IMR-90 (cell line): ENCODE measurements around the gene CDKN2A. TPM values are rescaled to one million over a fixed set of nuclear protein-coding genes. Genes with fewer than 3 reads are reported as not detected.
A peak's percentile ranks its signal among the peaks of the same experiment; 100 is the strongest.

Experiments
- ATAC-seq: fragments of 200-7000 bp; cut with Tn5 transposase; 2 replicates; pipeline ENCODE4 v1.9.1; 2020; ENCODE audit warnings: low read depth, mild to moderate bottlenecking, moderate library complexity
- BruUV-seq: library from RNA; stranded (reverse); fragments of 400-500 nt; replicated peaks from 2 replicates; lab custom pipeline; 2021; lab: Mats Ljungman, UMichigan
- CTCF ChIA-PET: fragments of 300-600 bp; formaldehyde crosslinking; extraction: SDS; loops from one replicate; lab custom pipeline; 2021; ENCODE audit warnings: antibody characterized with exemption; lab: Yijun Ruan, JAX
- POLR2A ChIA-PET: fragments of 300-600 bp; sonication (Branson Sonifier 250); formaldehyde crosslinking; loops from one replicate; lab custom pipeline; 2022; ENCODE audit warnings: antibody characterized with exemption; ENCODE audit not compliant: unreplicated experiment; lab: Charles Lee
- DNase-seq: peaks from one replicate; pipeline ENCODE4 v3.0.0; 2013
- H2AFZ ChIP-seq: replicated peaks from 2 replicates; pipeline ENCODE3; 2013; ENCODE audit warnings: low read length, mild to moderate bottlenecking; ENCODE audit not compliant: poor library complexity
- H2AK5ac ChIP-seq: 2 replicates; pipeline ENCODE4 v1.6.1; 2013; ENCODE audit warnings: low read depth, low read length, inconsistent platforms
- H2AK9ac ChIP-seq: replicated peaks from 2 replicates; pipeline ENCODE3; 2013; ENCODE audit warnings: mild to moderate bottlenecking, low read depth, low read length, moderate library complexity; ENCODE audit not compliant: poor library complexity
- H2BK120ac ChIP-seq: 2 replicates; pipeline ENCODE4 v1.6.1; 2013; ENCODE audit warnings: low read depth, low read length, inconsistent platforms
- H2BK15ac ChIP-seq: 3 replicates; pipeline ENCODE4 v1.6.1; 2013; ENCODE audit warnings: low read depth, low read length, inconsistent platforms
- H2BK20ac ChIP-seq: 2 replicates; pipeline ENCODE4 v1.6.1; 2013; ENCODE audit warnings: low read depth, mild to moderate bottlenecking, inconsistent platforms, low read length, moderate library complexity
- H2BK5ac ChIP-seq: 2 replicates; pipeline ENCODE4 v1.6.1; 2013; ENCODE audit warnings: mild to moderate bottlenecking, low read depth, low read length, inconsistent platforms; ENCODE audit not compliant: poor library complexity, severe bottlenecking
- H3K14ac ChIP-seq: replicated peaks from 2 replicates; pipeline ENCODE4 v1.6.1; 2013; ENCODE audit warnings: low read depth, low read length, inconsistent platforms
- H3K18ac ChIP-seq: 2 replicates; pipeline ENCODE4 v1.6.1; 2013; ENCODE audit warnings: low read depth, low read length, control low read depth
- H3K23ac ChIP-seq: 2 replicates; pipeline ENCODE4 v1.6.1; 2013; ENCODE audit warnings: low read depth, low read length, inconsistent platforms
- H3K27ac ChIP-seq: 2 replicates; pipeline ENCODE4 v1.5.1; 2013; ENCODE audit warnings: mild to moderate bottlenecking, control low read depth, low read length; ENCODE audit not compliant: insufficient read depth
- H3K27me3 ChIP-seq: 2 replicates; pipeline ENCODE4 v1.6.1; 2013; ENCODE audit warnings: low read length; ENCODE audit not compliant: control insufficient read depth, insufficient read depth
- H3K36me3 ChIP-seq: 2 replicates; pipeline ENCODE4 v1.6.1; 2013; ENCODE audit warnings: low read length, mixed read lengths; ENCODE audit not compliant: control insufficient read depth, insufficient read depth
- H3K4ac ChIP-seq: 2 replicates; pipeline ENCODE4 v1.6.1; 2013; ENCODE audit warnings: low read depth, low read length, inconsistent platforms
- H3K4me1 ChIP-seq: 2 replicates; pipeline ENCODE4 v1.6.1; 2013; ENCODE audit warnings: low read length, mixed read lengths; ENCODE audit not compliant: control insufficient read depth, insufficient read depth
- H3K4me2 ChIP-seq: 2 replicates; pipeline ENCODE4 v1.6.1; 2013; ENCODE audit warnings: low read depth, mild to moderate bottlenecking, control low read depth, low read length, moderate library complexity
- H3K4me3 ChIP-seq: 2 replicates; pipeline ENCODE4 v1.5.1; 2013; ENCODE audit warnings: low read depth, mild to moderate bottlenecking, control low read depth, low read length, moderate library complexity; ENCODE audit not compliant: insufficient read depth
- H3K56ac ChIP-seq: 2 replicates; pipeline ENCODE4 v1.6.1; 2013; ENCODE audit warnings: low read length, inconsistent platforms; ENCODE audit not compliant: insufficient read depth; ENCODE audit errors: extremely low read depth
- H3K79me1 ChIP-seq, 2 experiments: 2 replicates each; pipeline ENCODE4 v1.6.1; 2013; ENCODE audit warnings: low read length in 2 of 2, inconsistent platforms in 1 of 2, low read depth in 1 of 2
- H3K9ac ChIP-seq: 2 replicates; pipeline ENCODE4 v1.6.1; 2013; ENCODE audit warnings: low read depth, low read length, control low read depth
- H3K9me1 ChIP-seq: 2 replicates; pipeline ENCODE4 v1.6.1; 2013; ENCODE audit warnings: low read length, inconsistent platforms; ENCODE audit not compliant: insufficient read depth
- H3K9me3 ChIP-seq: 2 replicates; pipeline ENCODE4 v1.6.1; 2013; ENCODE audit warnings: low read length; ENCODE audit not compliant: control insufficient read depth, insufficient read depth
- H4K20me1 ChIP-seq: 2 replicates; pipeline ENCODE4 v1.6.1; 2013; ENCODE audit warnings: low read length, inconsistent platforms; ENCODE audit not compliant: insufficient read depth
- H4K5ac ChIP-seq: 2 replicates; pipeline ENCODE4 v1.6.1; 2013; ENCODE audit warnings: mild to moderate bottlenecking, low read depth, low read length, control low read depth
- H4K8ac ChIP-seq, 2 experiments: 2 replicates each; pipeline ENCODE4 v1.6.1; 2013; ENCODE audit warnings: low read depth in 2 of 2, low read length in 2 of 2, control low read depth in 1 of 2, inconsistent platforms in 1 of 2
- H4K91ac ChIP-seq: 2 replicates; pipeline ENCODE4 v1.6.1; 2013; ENCODE audit warnings: low read depth, low read length, inconsistent platforms; ENCODE audit not compliant: insufficient read depth
- CEBPB ChIP-seq: IDR thresholded peaks from 2 replicates; pipeline ENCODE4 v1.6.1; 2012; ENCODE audit warnings: low read depth, low read length, improper control_type of control experiment
- CHD1 ChIP-seq: IDR thresholded peaks from 2 replicates; pipeline ENCODE4 v1.6.1; 2012; ENCODE audit warnings: low read depth, low read length, improper control_type of control experiment
- MAFK ChIP-seq: IDR thresholded peaks from 2 replicates; pipeline ENCODE4 v1.6.1; 2012; ENCODE audit warnings: low read depth, low read length, improper control_type of control experiment
- MXI1 ChIP-seq: IDR thresholded peaks from 2 replicates; pipeline ENCODE4 v1.6.1; 2012; ENCODE audit warnings: low read depth, mild to moderate bottlenecking, low read length, moderate library complexity, borderline replicate concordance
- NFE2L2 ChIP-seq: fragments of 150-350 bp; IDR thresholded peaks from 2 replicates; pipeline ENCODE4 v1.6.1; 2016; ENCODE audit warnings: low read depth, mild to moderate bottlenecking, low read length
- POLR2A ChIP-seq: IDR thresholded peaks from 2 replicates; pipeline ENCODE4 v1.6.1; 2012; ENCODE audit warnings: mild to moderate bottlenecking, low read depth, low read length
- USF2 ChIP-seq: fragments of 150-350 bp; IDR thresholded peaks from 2 replicates; pipeline ENCODE4 v1.6.1; 2017; ENCODE audit warnings: mild to moderate bottlenecking, antibody characterized with exemption, low read length, low read depth
- WGBS, 2 experiments: methylation state at CpG; one replicate each; pipeline versions ENCODE4 v1.1.5 to v1.1.7; 2013; ENCODE audit warnings: missing lambda C conversion rate in 2 of 2; ENCODE audit not compliant: insufficient read length in 1 of 2; ENCODE audit errors: extremely low coverage in 2 of 2; 5-methylcytosine and 5-hydroxymethylcytosine counted together
- dilution Hi-C: fragments of 300-500 bp; cut with HindIII; formaldehyde crosslinking; loops from one replicate; pipeline ENCODE4 v1.14.3; 2018; ENCODE audit warnings: low sequenced_read_pairs; ENCODE audit not compliant: unreplicated experiment
- in situ Hi-C: fragments of 300-500 bp; cut with MboI; formaldehyde crosslinking; loops from 3 replicates; pipeline ENCODE4 v1.14.3; 2019; ENCODE audit warnings: low sequenced_read_pairs, inconsistent platforms, mixed read lengths
- intact Hi-C: fragments of 100-400 bp; cut with micrococcal nuclease; formaldehyde crosslinking; loops from 2 replicates; pipeline ENCODE4 v1.10.0; 2022
- polyA plus RNA-seq, 3 experiments: library from polyadenylated mRNA; depleted of rRNA; stranded (reverse); fragments of >200 nt; gene quantifications; 2 replicates each; pipeline ENCODE4 v1.2.3, GENCODE V29; 2012; ENCODE audit warnings: low replicate concordance in 1 of 3
- total RNA-seq: library from RNA; depleted of rRNA; stranded (reverse); fragments of >200 nt; gene quantifications from 2 replicates; pipeline ENCODE4 v1.2.3, GENCODE V29; 2012
- TF ChIP-seq, protein P1 (sequence below): fragments of 150-350 bp; IDR thresholded peaks from 2 replicates; pipeline ENCODE4 v1.6.1; 2016; ENCODE audit warnings: low read depth, mild to moderate bottlenecking, low read length, moderate library complexity, borderline replicate concordance
- TF ChIP-seq, protein P2 (sequence below): conservative IDR thresholded peaks from 2 replicates; pipeline ENCODE4 v1.5.1; 2012; ENCODE audit warnings: mild to moderate bottlenecking, low read depth, low read length, improper control_type of control experiment

Gene CDKN2A
- total and polyA plus RNA-seq, 2 of the 4 experiments (the other 2 are of a cell fraction): 11.3 to 75.3 TPM

- Histone ChIP-seq H3K9me3 (peaks cover 4% of the 10 kb centered on the region; the same call in 1 of the 2 replicates), H3K4ac (no peak overlapping the region), H3K56ac (no peak overlapping the region), H3K36me3 (no peaks in the 10 kb centered on the region; the same call in 1 of the 2 replicates), H4K8ac (no peak overlapping the region), H2BK20ac (no peak overlapping the region), H3K9ac (no peak overlapping the region), H3K27me3 (no peaks in the 10 kb centered on the region), H3K27ac (no peak overlapping the region), H3K18ac (no peak overlapping the region), H2BK5ac (no peak overlapping the region), H3K79me1 (peaks cover 14 to 33% of the 10 kb centered on the region in 2 experiments), H2BK120ac (no peak overlapping the region), H4K5ac (no peak overlapping the region), H2AK5ac (no peak overlapping the region), H3K23ac (no peak overlapping the region), H2AFZ (no peak overlapping the region), H2BK15ac (no peak overlapping the region), H3K4me3 (no peak overlapping the region), H3K9me1 (no peaks in the 10 kb centered on the region), H4K91ac (no peak overlapping the region), H3K4me2 (peak overlapping the region; percentile 60), H2AK9ac (no peak overlapping the region), H3K14ac (no peak overlapping the region), H3K4me1 (peaks cover 11% of the 10 kb centered on the region), H4K20me1 (no peaks in the 10 kb centered on the region)
- WGBS, 2 experiments: no CpG with 5 or more reads among the region's 5 CpGs
- in situ Hi-C loops (loop anchor here (10.0 to 25.0 kb wide), 2 partner anchors 243 to 404 kb away; no protein-coding TSS in a partner anchor), intact Hi-C loops (loop anchor here (10.0 kb wide), 1 partner anchor 437 kb away; no protein-coding TSS in a partner anchor), dilution Hi-C loops (no loop called here)
- POLR2A ChIA-PET: interaction anchor here (0.5 to 0.6 kb wide), 4 partner anchors 20 to 748 kb away, joined by 3 to 8 read pairs (median 4); no protein-coding TSS in a partner anchor
- BruUV-seq: no TSS peak
- ATAC-seq (no peak), DNase-seq (no peak)
- TF ChIP-seq, protein P1, sequence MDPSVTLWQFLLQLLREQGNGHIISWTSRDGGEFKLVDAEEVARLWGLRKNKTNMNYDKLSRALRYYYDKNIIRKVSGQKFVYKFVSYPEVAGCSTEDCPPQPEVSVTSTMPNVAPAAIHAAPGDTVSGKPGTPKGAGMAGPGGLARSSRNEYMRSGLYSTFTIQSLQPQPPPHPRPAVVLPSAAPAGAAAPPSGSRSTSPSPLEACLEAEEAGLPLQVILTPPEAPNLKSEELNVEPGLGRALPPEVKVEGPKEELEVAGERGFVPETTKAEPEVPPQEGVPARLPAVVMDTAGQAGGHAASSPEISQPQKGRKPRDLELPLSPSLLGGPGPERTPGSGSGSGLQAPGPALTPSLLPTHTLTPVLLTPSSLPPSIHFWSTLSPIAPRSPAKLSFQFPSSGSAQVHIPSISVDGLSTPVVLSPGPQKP: no peak
- no peak for TF ChIP-seq MAFK
- TF ChIP-seq USF2: no peak
- TF ChIP-seq NFE2L2: no peak
- no peak for TF ChIP-seq POLR2A
- TF ChIP-seq CEBPB: no peak
- no peak for TF ChIP-seq CHD1
- TF ChIP-seq MXI1: no peak
- TF ChIP-seq, protein P2, sequence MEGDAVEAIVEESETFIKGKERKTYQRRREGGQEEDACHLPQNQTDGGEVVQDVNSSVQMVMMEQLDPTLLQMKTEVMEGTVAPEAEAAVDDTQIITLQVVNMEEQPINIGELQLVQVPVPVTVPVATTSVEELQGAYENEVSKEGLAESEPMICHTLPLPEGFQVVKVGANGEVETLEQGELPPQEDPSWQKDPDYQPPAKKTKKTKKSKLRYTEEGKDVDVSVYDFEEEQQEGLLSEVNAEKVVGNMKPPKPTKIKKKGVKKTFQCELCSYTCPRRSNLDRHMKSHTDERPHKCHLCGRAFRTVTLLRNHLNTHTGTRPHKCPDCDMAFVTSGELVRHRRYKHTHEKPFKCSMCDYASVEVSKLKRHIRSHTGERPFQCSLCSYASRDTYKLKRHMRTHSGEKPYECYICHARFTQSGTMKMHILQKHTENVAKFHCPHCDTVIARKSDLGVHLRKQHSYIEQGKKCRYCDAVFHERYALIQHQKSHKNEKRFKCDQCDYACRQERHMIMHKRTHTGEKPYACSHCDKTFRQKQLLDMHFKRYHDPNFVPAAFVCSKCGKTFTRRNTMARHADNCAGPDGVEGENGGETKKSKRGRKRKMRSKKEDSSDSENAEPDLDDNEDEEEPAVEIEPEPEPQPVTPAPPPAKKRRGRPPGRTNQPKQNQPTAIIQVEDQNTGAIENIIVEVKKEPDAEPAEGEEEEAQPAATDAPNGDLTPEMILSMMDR: no peak
- CTCF ChIA-PET: interaction anchor here (0.7 to 1.3 kb wide), 2 partner anchors 17 to 120 kb away, joined by 3 to 4 read pairs; no protein-coding TSS in a partner anchor
Measured at GRCh38 chr9:21991072-21991959, 2.9 kb downstream of the CDKN2A start.
